Endothelial cell of umbilical vein (primary cell): ENCODE results near the gene SULT2A1. TPM values are rescaled to one million over a fixed set of nuclear protein-coding genes. Genes with fewer than 3 reads are reported as not detected.

Experiments used
- BruUV-seq: library from RNA; stranded (reverse); fragments of 400-500 nt; replicated peaks from 2 replicates; lab custom pipeline; 2021; lab: Mats Ljungman, UMichigan
- CTCF ChIA-PET: fragments of 300-600, 350-600 bp; sonication (Branson Sonifier 250); formaldehyde crosslinking; loops from one replicate; lab custom pipeline; 2021; ENCODE audit warnings: antibody characterized with exemption, inconsistent platforms; lab: Charles Lee
- POLR2A ChIA-PET: fragments of 300-600, 350-600 bp; sonication (Branson Sonifier 250); formaldehyde crosslinking; loops from one replicate; lab custom pipeline; 2021; ENCODE audit warnings: antibody characterized with exemption, inconsistent platforms; lab: Charles Lee
- DNase-seq: peaks from one replicate; pipeline ENCODE4 v3.0.0-alpha.2; 2011; ENCODE audit warnings: low read depth, low spot score
- FAIRE-seq: peaks from 2 replicates; lab custom pipeline; 2011; peaks lifted over from hg19 to GRCh38; lab: Jason Lieb, UNC
- H2AFZ ChIP-seq: 2 replicates; pipeline ENCODE4 v1.6.0; 2012; ENCODE audit warnings: low read depth, low read length, control low read depth, inconsistent platforms
- H3K27ac ChIP-seq: 2 replicates; pipeline ENCODE4 v1.5.1; 2011; ENCODE audit warnings: low read depth, mild to moderate bottlenecking, control low read depth, low read length, moderate library complexity; ENCODE audit not compliant: insufficient read depth
- H3K27me3 ChIP-seq, 2 experiments: 2 replicates each; pipeline versions ENCODE4 v1.6.0 to v1.6.1; 2011; ENCODE audit warnings: low read length in 2 of 2, mixed read lengths in 1 of 2; ENCODE audit not compliant: control insufficient read depth in 2 of 2, insufficient read depth in 2 of 2
- H3K36me3 ChIP-seq, 2 experiments: 2 replicates in 1 of 2; 3 replicates in 1 of 2; pipeline ENCODE4 v1.5.1; 2011; ENCODE audit warnings: low read length in 2 of 2, mild to moderate bottlenecking in 1 of 2, moderate library complexity in 1 of 2; ENCODE audit not compliant: control insufficient read depth in 2 of 2, insufficient read depth in 2 of 2; ENCODE audit errors: extremely low read depth in 1 of 2
- H3K4me1 ChIP-seq: 3 replicates; pipeline ENCODE4 v1.5.1; 2011; ENCODE audit warnings: mild to moderate bottlenecking, low read length; ENCODE audit not compliant: control insufficient read depth, insufficient read depth; ENCODE audit errors: extremely low read depth
- H3K4me2 ChIP-seq: 2 replicates; pipeline ENCODE4 v1.6.1; 2011; ENCODE audit warnings: low read length, control low read depth, mixed read lengths; ENCODE audit not compliant: insufficient read depth
- H3K4me3 ChIP-seq, 3 experiments: fragments of 200-600 bp in 1 of 3; sonication (generic), shearing (Covaris generic) in 1 of 3; replicated peaks in 1 of 3; 2 replicates each; pipeline ENCODE4 v1.5.1; 2011 to 2016; ENCODE audit warnings: control low read depth in 3 of 3, low read length in 3 of 3, mild to moderate bottlenecking in 2 of 3, inconsistent platforms in 1 of 3, low read depth in 1 of 3, moderate library complexity in 1 of 3; ENCODE audit not compliant: insufficient read depth in 1 of 3
- H3K79me2 ChIP-seq: 2 replicates; pipeline ENCODE4 v1.6.0; 2012; ENCODE audit warnings: low read length, inconsistent platforms; ENCODE audit not compliant: control insufficient read depth, insufficient read depth
- H3K9ac ChIP-seq: replicated peaks from 2 replicates; pipeline ENCODE3; 2011; ENCODE audit warnings: low read length, control low read depth; ENCODE audit not compliant: insufficient read depth; ENCODE audit errors: extremely low read depth
- H3K9me1 ChIP-seq: replicated peaks from 3 replicates; pipeline ENCODE4 v1.6.0; 2011; ENCODE audit warnings: mild to moderate bottlenecking, low read length; ENCODE audit not compliant: control insufficient read depth, insufficient read depth; ENCODE audit errors: extremely low read depth
- H3K9me3 ChIP-seq: replicated peaks from 2 replicates; pipeline ENCODE4 v1.5.1; 2012; ENCODE audit warnings: low read length, inconsistent platforms; ENCODE audit not compliant: control insufficient read depth, insufficient read depth
- H4K20me1 ChIP-seq: replicated peaks from 2 replicates; pipeline ENCODE3; 2011; ENCODE audit warnings: mild to moderate bottlenecking, low read length; ENCODE audit not compliant: control insufficient read depth, insufficient read depth; ENCODE audit errors: extremely low read depth
- CTCF ChIP-seq, 2 donors: IDR thresholded peaks; 1 replicate in 1 of 2; 2 replicates in 1 of 2; pipeline ENCODE4 v1.5.1; 2011; ENCODE audit warnings: low read length in 2 of 2, mild to moderate bottlenecking in 2 of 2, moderate library complexity in 2 of 2, control low read depth in 1 of 2, inconsistent platforms in 1 of 2, low read depth in 1 of 2; ENCODE audit not compliant: insufficient read depth in 1 of 2; ENCODE audit errors: extremely low read depth in 1 of 2
- EZH2 ChIP-seq: IDR thresholded peaks from 2 replicates; pipeline ENCODE4 v1.6.1; 2012; ENCODE audit warnings: borderline replicate concordance, low read depth, mild to moderate bottlenecking, moderate library complexity, low read length, inconsistent platforms; ENCODE audit not compliant: severe bottlenecking
- GATA2 ChIP-seq: IDR thresholded peaks from 2 replicates; pipeline ENCODE4 v1.7.0; 2011; ENCODE audit warnings: low read depth, mild to moderate bottlenecking, moderate library complexity, mixed read lengths, low read length; ENCODE audit not compliant: insufficient read length, insufficient read depth
- JUN ChIP-seq: IDR thresholded peaks from 2 replicates; pipeline ENCODE4 v1.6.1; 2011; ENCODE audit warnings: borderline replicate concordance, low read depth; ENCODE audit not compliant: insufficient read length, insufficient read depth
- MAX ChIP-seq: IDR thresholded peaks from 2 replicates; pipeline ENCODE4 v1.6.1; 2011; ENCODE audit not compliant: insufficient read depth, insufficient read length
- MYC ChIP-seq: IDR thresholded peaks from one replicate; pipeline ENCODE4 v1.6.1; 2011; ENCODE audit warnings: mild to moderate bottlenecking, low read depth, low read length
- POLR2A ChIP-seq: IDR thresholded peaks from 2 replicates; pipeline ENCODE4 v1.6.1; 2012; ENCODE audit warnings: low read depth, mild to moderate bottlenecking, control low read depth, low read length
- POLR2AphosphoS5 ChIP-seq: IDR thresholded peaks from 2 replicates; pipeline ENCODE4 v1.6.1; 2012; ENCODE audit warnings: low read depth, mild to moderate bottlenecking, control low read depth, low read length, moderate library complexity; ENCODE audit not compliant: insufficient read depth
- dilution Hi-C: fragments of 300-500 bp; cut with MboI; formaldehyde crosslinking; loops from one replicate; pipeline ENCODE4 v1.15.0; 2019; ENCODE audit warnings: low sequenced_read_pairs; ENCODE audit not compliant: extremely low pct_ligation_motif_present
- intact Hi-C: fragments of 100-400 bp; cut with micrococcal nuclease; formaldehyde crosslinking; loops from one replicate; pipeline ENCODE4 v1.10.0; 2022
- polyA plus RNA-seq, 4 experiments: library from polyadenylated mRNA; depleted of rRNA in 3 of 4; stranded (reverse) in 3 of 4; unstranded in 1 of 4; fragments of >200 nt; gene quantifications; 2 replicates each; pipeline versions ENCODE4 v1.2.1 to v1.2.3, GENCODE V29; 2011 to 2012; ENCODE audit warnings: missing spikeins in 1 of 4
- total RNA-seq: library from RNA; stranded (reverse); gene quantifications from 2 replicates; pipeline ENCODE4 v1.2.3, GENCODE V29; 2021

SULT2A1 gene
- total and polyA plus RNA-seq, 2 donors (not counting 3 experiments of a cell fraction or from before 2014, with no cell fraction given): not detected

GRCh38 chr19:47878906-47879305 lies 7.2 kb downstream of the SULT2A1 start:
- POLR2A ChIA-PET: no interaction called here
- Histone ChIP-seq H3K4me3 (no peak overlapping the region), H3K4me2 (no peak overlapping the region), H2AFZ (no peak overlapping the region), H3K9me3 (no peaks in the 10 kb centered on the region), H3K27ac (no peak overlapping the region), H3K27me3 (peaks cover 0 to 2% of the 10 kb centered on the region in 2 experiments), H4K20me1 (no peaks in the 10 kb centered on the region), H3K36me3 (no peaks in the 10 kb centered on the region), H3K4me1 (no peaks in the 10 kb centered on the region), H3K79me2 (no peaks in the 10 kb centered on the region), H3K9me1 (no peaks in the 10 kb centered on the region), H3K9ac (no peak overlapping the region)
- intact Hi-C loops (no loop called here), dilution Hi-C loops (no loop called here)
- FAIRE-seq (no peak), DNase-seq (no peak)
- BruUV-seq: no TSS peak
- CTCF ChIA-PET: interaction anchor here (2.5 kb wide), 1 partner anchor 10 kb away, joined by 15 read pairs; no protein-coding TSS in a partner anchor
- TF ChIP-seq JUN (no peak), MYC (no peak), POLR2A (no peak), GATA2 (no peak), MAX (no peak), CTCF (IDR thresholded peaks at IDR 0.05; ENCODE audit: extremely low read depth in 1 of 2, insufficient read depth in 1 of 2, low read depth in 1 of 2, low read length in 2 of 2) (no peak), POLR2AphosphoS5 (no peak), EZH2 (no peak)
